GM23338 (cell line): ENCODE measurements around the gene PKP2. TPM values are rescaled to one million over a fixed set of nuclear protein-coding genes. Genes with fewer than 3 reads are reported as not detected.

Experiments
- ATAC-seq: fragments of 200-7000 bp; cut with Tn5 transposase; 3 replicates; pipeline ENCODE4 v1.9.1; 2020
- DNase-seq: peaks from one replicate; pipeline ENCODE4 v3.0.0-alpha.2; 2015; ENCODE audit warnings: low spot score
- H2AFZ ChIP-seq: fragments of 200-600 bp; sonication (generic); 2 replicates; pipeline ENCODE4 v1.8.0; 2016; ENCODE audit warnings: antibody characterized with exemption, mild to moderate bottlenecking, moderate library complexity
- H3F3A ChIP-seq: fragments of 200-600 bp; sonication (generic); replicated peaks from 2 replicates; pipeline ENCODE4 v1.8.0; 2017; ENCODE audit warnings: antibody characterized with exemption, mixed run types, low read depth
- H3K27ac ChIP-seq: fragments of 200-600 bp; sonication (generic); 2 replicates; pipeline ENCODE4 v1.6.1; 2016; ENCODE audit warnings: low read depth
- H3K27me3 ChIP-seq: fragments of 200-600 bp; sonication (generic); 2 replicates; pipeline ENCODE4 v1.8.0; 2016; ENCODE audit warnings: mild to moderate bottlenecking, mixed run types, moderate library complexity; ENCODE audit not compliant: insufficient read depth
- H3K36me3 ChIP-seq: fragments of 200-600 bp; sonication (generic); 2 replicates; pipeline ENCODE4 v1.8.0; 2016; ENCODE audit warnings: mild to moderate bottlenecking; ENCODE audit not compliant: insufficient read depth
- H3K4me1 ChIP-seq: fragments of 200-600 bp; sonication (generic); 2 replicates; pipeline ENCODE4 v1.8.0; 2016; ENCODE audit warnings: mild to moderate bottlenecking, moderate library complexity; ENCODE audit not compliant: insufficient read depth
- H3K4me2 ChIP-seq: fragments of 200-600 bp; sonication (generic); 2 replicates; pipeline ENCODE4 v1.7.1; 2017; ENCODE audit warnings: mixed run types
- H3K4me3 ChIP-seq: fragments of 200-600 bp; sonication (generic); 2 replicates; pipeline ENCODE4 v1.6.1; 2016; ENCODE audit warnings: mixed run types
- H3K79me2 ChIP-seq: fragments of 200-600 bp; sonication (generic); replicated peaks from 2 replicates; pipeline ENCODE4 v1.8.0; 2017; ENCODE audit warnings: mild to moderate bottlenecking; ENCODE audit not compliant: insufficient read depth
- H3K9me2 ChIP-seq: fragments of 200-600 bp; sonication (generic); 2 replicates; pipeline ENCODE4 v1.8.0; 2017; ENCODE audit not compliant: insufficient read depth
- H4K20me1 ChIP-seq: fragments of 200-600 bp; sonication (generic); replicated peaks from 2 replicates; pipeline ENCODE4 v1.8.0; 2017; ENCODE audit warnings: mild to moderate bottlenecking; ENCODE audit not compliant: insufficient read depth
- H3K27ac Mint-ChIP-seq: 2 replicates; pipeline ENCODE4 v1.8.0; 2020; ENCODE audit warnings: inconsistent platforms, mild to moderate bottlenecking, moderate library complexity, mixed read lengths
- H3K27me3 Mint-ChIP-seq: 3 replicates; pipeline ENCODE4 v1.8.0; 2022; ENCODE audit warnings: low read depth, mild to moderate bottlenecking, moderate library complexity, mixed read lengths, inconsistent platforms; ENCODE audit not compliant: insufficient read depth, poor library complexity
- H3K36me3 Mint-ChIP-seq: 3 replicates; pipeline ENCODE4 v1.8.0; 2021; ENCODE audit warnings: low read depth, mild to moderate bottlenecking, inconsistent platforms, moderate library complexity, mixed read lengths
- H3K4me1 Mint-ChIP-seq: 3 replicates; pipeline ENCODE4 v1.8.0; 2020; ENCODE audit warnings: mild to moderate bottlenecking, inconsistent platforms, mixed read lengths
- H3K4me3 Mint-ChIP-seq: 3 replicates; pipeline ENCODE4 v1.8.0; 2021; ENCODE audit warnings: moderate library complexity, mild to moderate bottlenecking, inconsistent platforms, mixed read lengths
- H3K9me3 Mint-ChIP-seq: 3 replicates; pipeline ENCODE4 v1.8.0; 2020; ENCODE audit warnings: moderate library complexity, mild to moderate bottlenecking, inconsistent platforms, mixed read lengths
- CTCF ChIP-seq, 2 experiments: fragments of 200-600 bp in 1 of 2; sonication (generic) in 1 of 2; conservative IDR thresholded peaks; 2 replicates each; pipeline versions ENCODE4 v1.5.1 to v1.6.1; 2016 to 2017; ENCODE audit warnings: antibody characterized with exemption in 2 of 2, low read depth in 2 of 2, mild to moderate bottlenecking in 2 of 2, moderate library complexity in 1 of 2
- ETS1 ChIP-seq: IDR thresholded peaks from 2 replicates; pipeline ENCODE4 v1.6.1; 2016; ENCODE audit warnings: antibody characterized with exemption
- EZH2 ChIP-seq: fragments of 200-600 bp; sonication (generic); IDR thresholded peaks from one replicate; pipeline ENCODE4 v1.8.0; 2017; ENCODE audit warnings: antibody characterized with exemption, mild to moderate bottlenecking, low read depth; ENCODE audit not compliant: unreplicated experiment
- EZH2phosphoT487 ChIP-seq: fragments of 200-600 bp; sonication (generic); IDR thresholded peaks from one replicate; pipeline ENCODE4 v1.8.1; 2018; ENCODE audit warnings: antibody characterized with exemption; ENCODE audit not compliant: unreplicated experiment
- JUNB ChIP-seq: IDR thresholded peaks from one replicate; pipeline ENCODE4 v1.6.1; 2016; ENCODE audit warnings: antibody characterized with exemption; ENCODE audit not compliant: unreplicated experiment
- NANOG ChIP-seq: IDR thresholded peaks from 2 replicates; pipeline ENCODE4 v1.6.1; 2016; ENCODE audit warnings: antibody characterized with exemption, borderline replicate concordance
- ZNF114 ChIP-seq: fragments of 250-450 bp; sonication (Bioruptor Pico); IDR thresholded peaks from 2 replicates; pipeline ENCODE4 v1.5.0; 2020; ENCODE audit warnings: mild to moderate bottlenecking, moderate library complexity
- ZNF462 ChIP-seq: fragments of 250-450 bp; sonication (Bioruptor Pico); IDR thresholded peaks from 2 replicates; pipeline ENCODE4 v1.5.0; 2020; ENCODE audit warnings: mild to moderate bottlenecking, moderate library complexity
- polyA plus RNA-seq: library from polyadenylated mRNA; unstranded; fragments of >200 nt; fragmentation: Nextera tagmentation; extraction: Ambion mirVana; gene quantifications from 2 replicates; pipeline ENCODE4 v1.2.1, GENCODE V29; 2016
- total RNA-seq: library from RNA; depleted of rRNA; stranded (reverse); fragments of >200 nt; shearing (Covaris generic); gene quantifications from 2 replicates; pipeline ENCODE4 v1.2.3, GENCODE V29; 2014
- TF ChIP-seq, protein P1 (sequence below): IDR thresholded peaks from one replicate; pipeline ENCODE4 v1.6.1; 2018; ENCODE audit warnings: antibody characterized with exemption; ENCODE audit not compliant: unreplicated experiment

Gene PKP2
- total and polyA plus RNA-seq, 2 experiments from 2014 or later = 24.6 to 47.6 TPM

- H3K4me2 ChIP-seq = no peak overlapping the region
- DNase-seq = no peak
- ATAC-seq = no peak
- no peaks in the 10 kb centered on the region for H3K9me2 ChIP-seq
- H3K4me1 ChIP-seq = no peaks in the 10 kb centered on the region; the same call in 1 of the 2 replicates
- H3K27ac ChIP-seq = no peak overlapping the region
- no peaks in the 10 kb centered on the region for H3F3A ChIP-seq
- Mint-ChIP-seq H3K4me1 (peaks cover 3% of the 10 kb centered on the region; the same call in 2 of the 3 replicates), H3K36me3 (no peaks in the 10 kb centered on the region), H3K9me3 (no peaks in the 10 kb centered on the region), H3K4me3 (no peak overlapping the region), H3K27me3 (no peaks in the 10 kb centered on the region), H3K27ac (no peak overlapping the region)
- no peak for TF ChIP-seq ZNF462
- TF ChIP-seq, protein P1, sequence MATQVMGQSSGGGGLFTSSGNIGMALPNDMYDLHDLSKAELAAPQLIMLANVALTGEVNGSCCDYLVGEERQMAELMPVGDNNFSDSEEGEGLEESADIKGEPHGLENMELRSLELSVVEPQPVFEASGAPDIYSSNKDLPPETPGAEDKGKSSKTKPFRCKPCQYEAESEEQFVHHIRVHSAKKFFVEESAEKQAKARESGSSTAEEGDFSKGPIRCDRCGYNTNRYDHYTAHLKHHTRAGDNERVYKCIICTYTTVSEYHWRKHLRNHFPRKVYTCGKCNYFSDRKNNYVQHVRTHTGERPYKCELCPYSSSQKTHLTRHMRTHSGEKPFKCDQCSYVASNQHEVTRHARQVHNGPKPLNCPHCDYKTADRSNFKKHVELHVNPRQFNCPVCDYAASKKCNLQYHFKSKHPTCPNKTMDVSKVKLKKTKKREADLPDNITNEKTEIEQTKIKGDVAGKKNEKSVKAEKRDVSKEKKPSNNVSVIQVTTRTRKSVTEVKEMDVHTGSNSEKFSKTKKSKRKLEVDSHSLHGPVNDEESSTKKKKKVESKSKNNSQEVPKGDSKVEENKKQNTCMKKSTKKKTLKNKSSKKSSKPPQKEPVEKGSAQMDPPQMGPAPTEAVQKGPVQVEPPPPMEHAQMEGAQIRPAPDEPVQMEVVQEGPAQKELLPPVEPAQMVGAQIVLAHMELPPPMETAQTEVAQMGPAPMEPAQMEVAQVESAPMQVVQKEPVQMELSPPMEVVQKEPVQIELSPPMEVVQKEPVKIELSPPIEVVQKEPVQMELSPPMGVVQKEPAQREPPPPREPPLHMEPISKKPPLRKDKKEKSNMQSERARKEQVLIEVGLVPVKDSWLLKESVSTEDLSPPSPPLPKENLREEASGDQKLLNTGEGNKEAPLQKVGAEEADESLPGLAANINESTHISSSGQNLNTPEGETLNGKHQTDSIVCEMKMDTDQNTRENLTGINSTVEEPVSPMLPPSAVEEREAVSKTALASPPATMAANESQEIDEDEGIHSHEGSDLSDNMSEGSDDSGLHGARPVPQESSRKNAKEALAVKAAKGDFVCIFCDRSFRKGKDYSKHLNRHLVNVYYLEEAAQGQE = no peak
- TF ChIP-seq EZH2 = no peak
- TF ChIP-seq EZH2phosphoT487 = no peak
- TF ChIP-seq JUNB = no peak
- TF ChIP-seq NANOG = no peak
- no peak for TF ChIP-seq ZNF114 (CRISPR knock-in tag)
- TF ChIP-seq CTCF (conservative IDR thresholded peaks at IDR 0.05; ENCODE audit: low read depth in 2 of 2) = no peak
- no peak for TF ChIP-seq ETS1
- no peak overlapping the region for H2AFZ ChIP-seq
- no peak overlapping the region for H3K4me3 ChIP-seq
- no peaks in the 10 kb centered on the region for H3K36me3 ChIP-seq
- H3K79me2 ChIP-seq = no peaks in the 10 kb centered on the region
- no peaks in the 10 kb centered on the region for H4K20me1 ChIP-seq
- no peaks in the 10 kb centered on the region for H3K27me3 ChIP-seq
These were observed 7.2 kb upstream of the PKP2 start for GRCh38 chr12:32903763-32904162.
